Measurements from ENCODE around the gene FARP1. TPM values are rescaled to one million over a fixed set of nuclear protein-coding genes. Genes with fewer than 3 reads are reported as not detected.

Gene FARP1
- polyA plus RNA-seq, 2 of the 4 experiments (the other 2 are of a cell fraction): 9.4 to 13.0 TPM

DNA sequence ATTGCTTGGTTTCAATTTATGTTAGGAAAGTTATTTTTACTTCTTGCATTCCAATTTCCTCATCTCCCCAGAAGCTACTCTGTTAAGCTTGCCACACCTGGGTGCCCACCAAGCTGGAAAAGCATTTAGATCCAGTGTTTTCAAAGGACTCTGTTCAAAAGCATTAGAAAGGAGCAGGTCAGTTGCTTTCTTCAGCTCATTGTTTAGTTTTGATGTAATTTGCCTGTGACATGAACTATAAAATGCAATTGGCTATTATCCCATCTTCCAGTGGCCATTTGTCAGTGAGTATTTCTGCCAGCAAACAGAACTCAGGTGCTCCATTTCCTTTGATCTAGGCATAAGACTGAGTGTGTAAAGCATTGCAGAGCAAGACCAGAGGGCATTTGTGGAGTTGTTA is 80.8 kb downstream of the FARP1 start:
- no peak overlapping the region for H3K4me3 ChIP-seq
- H3K27ac ChIP-seq: no peak overlapping the region
- CTCF ChIA-PET: interaction anchor here (0.9 kb wide), 1 partner anchor 36 kb away, joined by 3 read pairs; no protein-coding TSS in a partner anchor

DNA sequence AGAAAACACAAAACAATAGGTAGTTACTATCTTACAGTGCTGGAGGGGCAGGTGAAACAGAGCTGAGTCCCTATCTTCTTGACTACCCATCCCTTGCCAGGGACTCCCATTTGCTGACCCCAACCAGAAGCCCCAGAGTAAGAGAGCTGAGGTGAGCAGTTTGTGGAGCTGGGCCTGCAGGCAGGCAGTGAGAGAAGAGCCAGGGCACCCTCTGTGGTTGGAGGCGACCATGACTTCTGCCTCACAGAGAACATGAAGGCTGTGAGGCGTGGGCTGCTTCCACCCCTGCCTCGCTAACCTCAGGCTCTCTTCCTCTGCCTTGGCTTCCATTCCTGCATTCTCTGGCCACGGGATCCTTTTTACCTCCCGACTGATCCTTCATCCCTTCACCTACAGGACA is 81.7 kb downstream of the FARP1 start:
- FAIRE-seq: no peak
- no peak for DNase-seq (ENCODE audit: low read depth in 1 of 2, low spot score in 1 of 2)
- TF ChIP-seq NR3C1 (IDR thresholded peaks at IDR 0.05) (no peak), TFCP2L1 (CRISPR knock-in tag; IDR thresholded peaks at IDR 0.05) (no peak), POLR2A (IDR thresholded peaks at IDR 0.05; ENCODE audit: low read length) (no peak), CEBPB (IDR thresholded peaks at IDR 0.05) (no peak), SMC3 (IDR thresholded peaks at IDR 0.05) (no peak), EHF (CRISPR knock-in tag; IDR thresholded peaks at IDR 0.05) (no peak), HEYL (CRISPR knock-in tag; IDR thresholded peaks at IDR 0.05) (no peak), JUN (IDR thresholded peaks at IDR 0.05) (no peak), ESRRA (IDR thresholded peaks at IDR 0.05; ENCODE audit: borderline replicate concordance, low read length) (no peak), HOXA7 (CRISPR knock-in tag; IDR thresholded peaks at IDR 0.05) (no peak), JUNB (IDR thresholded peaks at IDR 0.05) (no peak), NPAS2 (CRISPR knock-in tag; IDR thresholded peaks at IDR 0.05; ENCODE audit: borderline replicate concordance) (no peak), CBX2 (IDR thresholded peaks at IDR 0.05; ENCODE audit: borderline replicate concordance, low read depth) (no peak), RAD21 (conservative IDR thresholded peaks at IDR 0.05 in 1 of 2, IDR thresholded peaks at IDR 0.05 in 1 of 2) (no peak), ZSCAN20 (CRISPR knock-in tag; IDR thresholded peaks at IDR 0.05) (no peak), EHMT2 (IDR thresholded peaks at IDR 0.05; ENCODE audit: low read depth) (no peak)
- TF ChIP-seq, protein P1, sequence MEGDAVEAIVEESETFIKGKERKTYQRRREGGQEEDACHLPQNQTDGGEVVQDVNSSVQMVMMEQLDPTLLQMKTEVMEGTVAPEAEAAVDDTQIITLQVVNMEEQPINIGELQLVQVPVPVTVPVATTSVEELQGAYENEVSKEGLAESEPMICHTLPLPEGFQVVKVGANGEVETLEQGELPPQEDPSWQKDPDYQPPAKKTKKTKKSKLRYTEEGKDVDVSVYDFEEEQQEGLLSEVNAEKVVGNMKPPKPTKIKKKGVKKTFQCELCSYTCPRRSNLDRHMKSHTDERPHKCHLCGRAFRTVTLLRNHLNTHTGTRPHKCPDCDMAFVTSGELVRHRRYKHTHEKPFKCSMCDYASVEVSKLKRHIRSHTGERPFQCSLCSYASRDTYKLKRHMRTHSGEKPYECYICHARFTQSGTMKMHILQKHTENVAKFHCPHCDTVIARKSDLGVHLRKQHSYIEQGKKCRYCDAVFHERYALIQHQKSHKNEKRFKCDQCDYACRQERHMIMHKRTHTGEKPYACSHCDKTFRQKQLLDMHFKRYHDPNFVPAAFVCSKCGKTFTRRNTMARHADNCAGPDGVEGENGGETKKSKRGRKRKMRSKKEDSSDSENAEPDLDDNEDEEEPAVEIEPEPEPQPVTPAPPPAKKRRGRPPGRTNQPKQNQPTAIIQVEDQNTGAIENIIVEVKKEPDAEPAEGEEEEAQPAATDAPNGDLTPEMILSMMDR (IDR thresholded peaks at IDR 0.05): no peak
- TF ChIP-seq, protein P2, sequence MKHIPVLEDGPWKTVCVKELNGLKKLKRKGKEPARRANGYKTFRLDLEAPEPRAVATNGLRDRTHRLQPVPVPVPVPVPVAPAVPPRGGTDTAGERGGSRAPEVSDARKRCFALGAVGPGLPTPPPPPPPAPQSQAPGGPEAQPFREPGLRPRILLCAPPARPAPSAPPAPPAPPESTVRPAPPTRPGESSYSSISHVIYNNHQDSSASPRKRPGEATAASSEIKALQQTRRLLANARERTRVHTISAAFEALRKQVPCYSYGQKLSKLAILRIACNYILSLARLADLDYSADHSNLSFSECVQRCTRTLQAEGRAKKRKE (CRISPR knock-in tag; IDR thresholded peaks at IDR 0.05; ENCODE audit: low read depth): no peak
- WGBS (ENCODE audit: missing lambda C conversion rate): 91% methylated on average over 5 of the region's 5 CpGs
- H3K4me3 ChIP-seq: no peak overlapping the region
- ChIA-PET POLR2A (no interaction called here), CTCF (interaction anchor here (0.9 to 1.1 kb wide), 2 partner anchors 35 to 221 kb away, joined by 3 to 4 read pairs; no protein-coding TSS in a partner anchor)
- H3K27ac ChIP-seq: no peak overlapping the region
- ATAC-seq: no peak
- 0 out of 3 replicates have a peak, but pooled peaks cover 2% of the 10 kb centered on the region for H3K4me1 ChIP-seq
- no peaks in the 10 kb centered on the region for H3K9me3 ChIP-seq
- H3K4me2 ChIP-seq: no peak overlapping the region

More for the DNA sequence above, 80.8 kb downstream of the FARP1 start:
- TF ChIP-seq RFX5 (IDR thresholded peaks at IDR 0.05) (no peak), CBX8 (IDR thresholded peaks at IDR 0.05) (no peak), CHD4 (IDR thresholded peaks at IDR 0.05; ENCODE audit: borderline replicate concordance) (no peak)
- Histone ChIP-seq H3K9me3 (no peaks in the 10 kb centered on the region), H3K4me2 (no peak overlapping the region), H3K4me1 (no peaks in the 10 kb centered on the region)
- ATAC-seq (no peak), DNase-seq (ENCODE audit: low read depth in 1 of 2, low spot score in 1 of 2) (no peak), FAIRE-seq (no peak)
- POLR2A ChIA-PET: no interaction called here

DNA sequence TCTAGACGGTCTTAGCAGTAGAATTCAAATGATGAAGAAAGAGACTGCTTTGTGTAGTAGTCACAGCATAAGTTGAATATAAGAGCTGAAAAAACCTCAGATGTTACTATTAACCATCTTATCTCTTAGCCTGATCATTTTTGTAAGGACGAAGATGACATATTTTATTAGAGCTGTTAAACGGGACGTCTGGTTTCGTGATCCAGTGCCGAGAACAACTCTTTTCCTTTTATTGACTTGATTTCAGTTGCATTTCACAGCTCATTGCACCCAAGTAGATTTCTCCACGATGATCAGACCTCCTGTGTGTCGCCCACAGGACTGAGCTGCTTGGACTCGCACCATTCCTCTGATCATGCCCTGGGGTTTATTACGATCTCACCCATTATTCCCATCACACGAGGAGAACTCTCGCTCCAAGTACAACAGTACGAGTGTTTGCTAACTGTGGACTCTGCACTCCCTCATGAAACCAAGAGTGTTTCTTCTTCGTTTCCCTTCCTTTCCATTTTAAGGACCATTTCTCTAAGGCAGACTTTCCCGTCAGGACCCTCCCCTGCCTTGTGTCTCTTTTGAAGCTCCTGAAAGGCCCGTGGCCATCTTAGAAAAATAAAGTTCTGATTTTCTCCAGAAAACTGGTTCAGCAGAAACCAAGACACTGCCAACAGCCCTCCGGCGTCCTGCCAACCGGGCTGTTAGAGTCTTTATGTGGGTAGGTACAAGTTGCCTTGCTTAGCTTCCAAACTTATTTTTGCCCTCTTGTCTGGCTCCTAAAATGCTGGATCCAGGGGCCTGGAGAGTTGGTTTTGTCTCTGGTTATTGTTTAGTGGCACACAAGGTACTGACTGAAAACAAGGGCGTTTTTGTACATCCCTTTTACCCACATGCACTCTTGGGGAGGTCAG is 82.4 kb downstream of the FARP1 start:
- 0 out of 3 replicates have a peak, but pooled peaks cover 2% of the 10 kb centered on the region for H3K4me1 ChIP-seq
- FAIRE-seq (no peak), DNase-seq (ENCODE audit: low read depth in 1 of 2, low spot score in 1 of 2) (no peak), ATAC-seq (no peak)
- H3K9me3 ChIP-seq: no peaks in the 10 kb centered on the region
- ChIA-PET POLR2A (no interaction called here), CTCF (interaction anchor here (0.7 to 1.1 kb wide), 2 partner anchors 9 to 220 kb away, joined by 3 to 4 read pairs; no protein-coding TSS in a partner anchor)
- no peak overlapping the region for H3K27ac ChIP-seq
- H3K4me2 ChIP-seq: no peak overlapping the region
- 87% methylated on average over 20 of the region's 20 CpGs for WGBS (ENCODE audit: missing lambda C conversion rate)
- H3K4me3 ChIP-seq: no peak overlapping the region
- TF ChIP-seq TFCP2L1 (CRISPR knock-in tag; IDR thresholded peaks at IDR 0.05) (no peak), RAD21 (conservative IDR thresholded peaks at IDR 0.05 in 1 of 2, IDR thresholded peaks at IDR 0.05 in 1 of 2) (no peak), FOSB (CRISPR knock-in tag; IDR thresholded peaks at IDR 0.05) (no peak), NR3C1 (IDR thresholded peaks at IDR 0.05) (no peak), FOXS1 (CRISPR knock-in tag; IDR thresholded peaks at IDR 0.05) (no peak), PHF8 (IDR thresholded peaks at IDR 0.05; ENCODE audit: borderline replicate concordance, low read depth) (no peak), KDM1A (IDR thresholded peaks at IDR 0.05; ENCODE audit: low read depth) (no peak)
- TF ChIP-seq, protein P2 (CRISPR knock-in tag; IDR thresholded peaks at IDR 0.05; ENCODE audit: low read depth): no peak
- TF ChIP-seq, protein P3, sequence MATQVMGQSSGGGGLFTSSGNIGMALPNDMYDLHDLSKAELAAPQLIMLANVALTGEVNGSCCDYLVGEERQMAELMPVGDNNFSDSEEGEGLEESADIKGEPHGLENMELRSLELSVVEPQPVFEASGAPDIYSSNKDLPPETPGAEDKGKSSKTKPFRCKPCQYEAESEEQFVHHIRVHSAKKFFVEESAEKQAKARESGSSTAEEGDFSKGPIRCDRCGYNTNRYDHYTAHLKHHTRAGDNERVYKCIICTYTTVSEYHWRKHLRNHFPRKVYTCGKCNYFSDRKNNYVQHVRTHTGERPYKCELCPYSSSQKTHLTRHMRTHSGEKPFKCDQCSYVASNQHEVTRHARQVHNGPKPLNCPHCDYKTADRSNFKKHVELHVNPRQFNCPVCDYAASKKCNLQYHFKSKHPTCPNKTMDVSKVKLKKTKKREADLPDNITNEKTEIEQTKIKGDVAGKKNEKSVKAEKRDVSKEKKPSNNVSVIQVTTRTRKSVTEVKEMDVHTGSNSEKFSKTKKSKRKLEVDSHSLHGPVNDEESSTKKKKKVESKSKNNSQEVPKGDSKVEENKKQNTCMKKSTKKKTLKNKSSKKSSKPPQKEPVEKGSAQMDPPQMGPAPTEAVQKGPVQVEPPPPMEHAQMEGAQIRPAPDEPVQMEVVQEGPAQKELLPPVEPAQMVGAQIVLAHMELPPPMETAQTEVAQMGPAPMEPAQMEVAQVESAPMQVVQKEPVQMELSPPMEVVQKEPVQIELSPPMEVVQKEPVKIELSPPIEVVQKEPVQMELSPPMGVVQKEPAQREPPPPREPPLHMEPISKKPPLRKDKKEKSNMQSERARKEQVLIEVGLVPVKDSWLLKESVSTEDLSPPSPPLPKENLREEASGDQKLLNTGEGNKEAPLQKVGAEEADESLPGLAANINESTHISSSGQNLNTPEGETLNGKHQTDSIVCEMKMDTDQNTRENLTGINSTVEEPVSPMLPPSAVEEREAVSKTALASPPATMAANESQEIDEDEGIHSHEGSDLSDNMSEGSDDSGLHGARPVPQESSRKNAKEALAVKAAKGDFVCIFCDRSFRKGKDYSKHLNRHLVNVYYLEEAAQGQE (IDR thresholded peaks at IDR 0.05): no peak

Measured in A549 (cell line).